HG02623 (cell line): ENCODE data around the gene RANBP1.

ENCODE experiments used
- ATAC-seq: cut with Tn5 transposase; IDR thresholded peaks from one replicate; pipeline ENCODE4 v1.9.1; 2021; ENCODE audit warnings: moderate library complexity; ENCODE audit not compliant: unreplicated experiment

RANBP1 gene

GRCh38 chr22:20088263-20088648 is 27.6 kb upstream of the RANBP1 start:
- no peak for ATAC-seq

- no peak for ATAC-seq
These were observed 26.5 kb upstream of the RANBP1 start for GRCh38 chr22:20089226-20089976.

- no peak for ATAC-seq
These were observed 25.8 kb upstream of the RANBP1 start for GRCh38 chr22:20089977-20090729.

GRCh38 chr22:20090730-20091240 is 25.1 kb upstream of the RANBP1 start:
- ATAC-seq: no peak

- no peak for ATAC-seq
These were observed 24.0 kb upstream of the RANBP1 start for GRCh38 chr22:20091690-20092476.

- no peak for ATAC-seq
These were observed 23.4 kb upstream of the RANBP1 start for GRCh38 chr22:20092477-20092854.

- no peak for ATAC-seq
These were observed 22.3 kb upstream of the RANBP1 start for GRCh38 chr22:20093418-20094196.

GRCh38 chr22:20094197-20094807 is 21.6 kb upstream of the RANBP1 start:
- ATAC-seq: no peak

- no peak for ATAC-seq
These were observed 20.4 kb upstream of the RANBP1 start for GRCh38 chr22:20095521-20095920.

- ATAC-seq: no peak
These were observed 19.1 kb upstream of the RANBP1 start for GRCh38 chr22:20096574-20097420.

- ATAC-seq: no peak
These were observed 16.7 kb upstream of the RANBP1 start for GRCh38 chr22:20099099-20099711.

GRCh38 chr22:20101638-20102037 is 14.3 kb upstream of the RANBP1 start:
- ATAC-seq: no peak

- no peak for ATAC-seq
These were observed 13.6 kb upstream of the RANBP1 start for GRCh38 chr22:20102203-20102780.

- ATAC-seq: no peak
These were observed 10.3 kb upstream of the RANBP1 start for GRCh38 chr22:20105456-20106204.

GRCh38 chr22:20106205-20106848 is 9.6 kb upstream of the RANBP1 start:
- ATAC-seq: no peak

GRCh38 chr22:20106849-20107237 is 9.1 kb upstream of the RANBP1 start:
- ATAC-seq: no peak

GRCh38 chr22:20107471-20107901 is 8.4 kb upstream of the RANBP1 start:
- ATAC-seq: no peak
